ENCODE results near the gene C19orf33. TPM values are rescaled to one million over a fixed set of nuclear protein-coding genes. Genes with fewer than 3 reads are reported as not detected.

C19orf33 gene
- total and polyA plus RNA-seq, 9 of the 15 experiments (the other 6 are each of a cell fraction or from before 2014, with no cell fraction given): 3.2 TPM; not detected in 8

DNA sequence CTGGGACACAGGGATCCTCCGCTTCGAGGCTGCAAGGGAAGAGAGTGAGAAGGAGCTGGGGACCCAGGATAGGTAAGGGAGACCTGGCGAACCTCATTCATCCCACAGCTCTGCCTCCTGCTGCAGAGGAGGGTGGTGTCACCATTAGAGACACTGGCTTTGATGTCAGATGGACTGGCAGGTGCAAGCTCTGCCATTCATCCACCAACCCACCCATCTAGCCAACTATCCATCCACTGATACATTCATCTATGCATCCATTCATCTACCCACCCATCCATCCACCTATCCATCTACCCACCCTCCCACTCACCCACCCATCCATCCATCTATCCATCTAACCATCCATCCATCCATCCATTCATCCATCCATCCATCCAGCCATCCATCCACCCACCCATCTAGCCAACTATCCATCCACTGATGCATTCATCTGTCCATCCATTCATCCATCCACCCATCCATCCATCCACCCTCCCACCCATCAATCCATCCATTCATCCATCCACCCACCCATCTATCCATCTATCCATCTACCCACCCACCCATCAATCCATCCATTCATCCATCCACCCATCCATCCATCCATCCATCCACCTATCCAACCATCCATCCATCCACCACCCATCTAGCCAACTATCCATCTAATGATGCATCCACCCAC, 5.7 kb downstream of the C19orf33 start (continued):
- TF ChIP-seq, protein P1, sequence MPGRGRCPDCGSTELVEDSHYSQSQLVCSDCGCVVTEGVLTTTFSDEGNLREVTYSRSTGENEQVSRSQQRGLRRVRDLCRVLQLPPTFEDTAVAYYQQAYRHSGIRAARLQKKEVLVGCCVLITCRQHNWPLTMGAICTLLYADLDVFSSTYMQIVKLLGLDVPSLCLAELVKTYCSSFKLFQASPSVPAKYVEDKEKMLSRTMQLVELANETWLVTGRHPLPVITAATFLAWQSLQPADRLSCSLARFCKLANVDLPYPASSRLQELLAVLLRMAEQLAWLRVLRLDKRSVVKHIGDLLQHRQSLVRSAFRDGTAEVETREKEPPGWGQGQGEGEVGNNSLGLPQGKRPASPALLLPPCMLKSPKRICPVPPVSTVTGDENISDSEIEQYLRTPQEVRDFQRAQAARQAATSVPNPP (IDR thresholded peaks at IDR 0.05; ENCODE audit: borderline replicate concordance, insufficient read depth, insufficient read length): no peak
- TF ChIP-seq, protein P2, sequence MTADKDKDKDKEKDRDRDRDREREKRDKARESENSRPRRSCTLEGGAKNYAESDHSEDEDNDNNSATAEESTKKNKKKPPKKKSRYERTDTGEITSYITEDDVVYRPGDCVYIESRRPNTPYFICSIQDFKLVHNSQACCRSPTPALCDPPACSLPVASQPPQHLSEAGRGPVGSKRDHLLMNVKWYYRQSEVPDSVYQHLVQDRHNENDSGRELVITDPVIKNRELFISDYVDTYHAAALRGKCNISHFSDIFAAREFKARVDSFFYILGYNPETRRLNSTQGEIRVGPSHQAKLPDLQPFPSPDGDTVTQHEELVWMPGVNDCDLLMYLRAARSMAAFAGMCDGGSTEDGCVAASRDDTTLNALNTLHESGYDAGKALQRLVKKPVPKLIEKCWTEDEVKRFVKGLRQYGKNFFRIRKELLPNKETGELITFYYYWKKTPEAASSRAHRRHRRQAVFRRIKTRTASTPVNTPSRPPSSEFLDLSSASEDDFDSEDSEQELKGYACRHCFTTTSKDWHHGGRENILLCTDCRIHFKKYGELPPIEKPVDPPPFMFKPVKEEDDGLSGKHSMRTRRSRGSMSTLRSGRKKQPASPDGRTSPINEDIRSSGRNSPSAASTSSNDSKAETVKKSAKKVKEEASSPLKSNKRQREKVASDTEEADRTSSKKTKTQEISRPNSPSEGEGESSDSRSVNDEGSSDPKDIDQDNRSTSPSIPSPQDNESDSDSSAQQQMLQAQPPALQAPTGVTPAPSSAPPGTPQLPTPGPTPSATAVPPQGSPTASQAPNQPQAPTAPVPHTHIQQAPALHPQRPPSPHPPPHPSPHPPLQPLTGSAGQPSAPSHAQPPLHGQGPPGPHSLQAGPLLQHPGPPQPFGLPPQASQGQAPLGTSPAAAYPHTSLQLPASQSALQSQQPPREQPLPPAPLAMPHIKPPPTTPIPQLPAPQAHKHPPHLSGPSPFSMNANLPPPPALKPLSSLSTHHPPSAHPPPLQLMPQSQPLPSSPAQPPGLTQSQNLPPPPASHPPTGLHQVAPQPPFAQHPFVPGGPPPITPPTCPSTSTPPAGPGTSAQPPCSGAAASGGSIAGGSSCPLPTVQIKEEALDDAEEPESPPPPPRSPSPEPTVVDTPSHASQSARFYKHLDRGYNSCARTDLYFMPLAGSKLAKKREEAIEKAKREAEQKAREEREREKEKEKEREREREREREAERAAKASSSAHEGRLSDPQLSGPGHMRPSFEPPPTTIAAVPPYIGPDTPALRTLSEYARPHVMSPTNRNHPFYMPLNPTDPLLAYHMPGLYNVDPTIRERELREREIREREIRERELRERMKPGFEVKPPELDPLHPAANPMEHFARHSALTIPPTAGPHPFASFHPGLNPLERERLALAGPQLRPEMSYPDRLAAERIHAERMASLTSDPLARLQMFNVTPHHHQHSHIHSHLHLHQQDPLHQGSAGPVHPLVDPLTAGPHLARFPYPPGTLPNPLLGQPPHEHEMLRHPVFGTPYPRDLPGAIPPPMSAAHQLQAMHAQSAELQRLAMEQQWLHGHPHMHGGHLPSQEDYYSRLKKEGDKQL (CRISPR knock-in tag; IDR thresholded peaks at IDR 0.05; ENCODE audit: borderline replicate concordance): no peak
- TF ChIP-seq, protein P3, sequence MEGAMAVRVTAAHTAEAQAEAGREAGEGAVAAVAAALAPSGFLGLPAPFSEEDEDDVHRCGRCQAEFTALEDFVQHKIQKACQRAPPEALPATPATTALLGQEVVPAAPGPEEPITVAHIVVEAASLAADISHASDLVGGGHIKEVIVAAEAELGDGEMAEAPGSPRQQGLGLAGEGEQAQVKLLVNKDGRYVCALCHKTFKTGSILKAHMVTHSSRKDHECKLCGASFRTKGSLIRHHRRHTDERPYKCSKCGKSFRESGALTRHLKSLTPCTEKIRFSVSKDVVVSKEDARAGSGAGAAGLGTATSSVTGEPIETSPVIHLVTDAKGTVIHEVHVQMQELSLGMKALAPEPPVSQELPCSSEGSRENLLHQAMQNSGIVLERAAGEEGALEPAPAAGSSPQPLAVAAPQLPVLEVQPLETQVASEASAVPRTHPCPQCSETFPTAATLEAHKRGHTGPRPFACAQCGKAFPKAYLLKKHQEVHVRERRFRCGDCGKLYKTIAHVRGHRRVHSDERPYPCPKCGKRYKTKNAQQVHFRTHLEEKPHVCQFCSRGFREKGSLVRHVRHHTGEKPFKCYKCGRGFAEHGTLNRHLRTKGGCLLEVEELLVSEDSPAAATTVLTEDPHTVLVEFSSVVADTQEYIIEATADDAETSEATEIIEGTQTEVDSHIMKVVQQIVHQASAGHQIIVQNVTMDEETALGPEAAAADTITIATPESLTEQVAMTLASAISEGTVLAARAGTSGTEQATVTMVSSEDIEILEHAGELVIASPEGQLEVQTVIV (CRISPR knock-in tag; IDR thresholded peaks at IDR 0.05; ENCODE audit: borderline replicate concordance): no peak
- TF ChIP-seq SREBF2 (CRISPR knock-in tag; IDR thresholded peaks at IDR 0.05) (no peak), POLR2AphosphoS5 (IDR thresholded peaks at IDR 0.05; ENCODE audit: control insufficient read depth, insufficient read depth, low read depth, low read length) (no peak), NFATC3 (IDR thresholded peaks at IDR 0.05) (no peak)
- TF ChIP-seq, protein P4, sequence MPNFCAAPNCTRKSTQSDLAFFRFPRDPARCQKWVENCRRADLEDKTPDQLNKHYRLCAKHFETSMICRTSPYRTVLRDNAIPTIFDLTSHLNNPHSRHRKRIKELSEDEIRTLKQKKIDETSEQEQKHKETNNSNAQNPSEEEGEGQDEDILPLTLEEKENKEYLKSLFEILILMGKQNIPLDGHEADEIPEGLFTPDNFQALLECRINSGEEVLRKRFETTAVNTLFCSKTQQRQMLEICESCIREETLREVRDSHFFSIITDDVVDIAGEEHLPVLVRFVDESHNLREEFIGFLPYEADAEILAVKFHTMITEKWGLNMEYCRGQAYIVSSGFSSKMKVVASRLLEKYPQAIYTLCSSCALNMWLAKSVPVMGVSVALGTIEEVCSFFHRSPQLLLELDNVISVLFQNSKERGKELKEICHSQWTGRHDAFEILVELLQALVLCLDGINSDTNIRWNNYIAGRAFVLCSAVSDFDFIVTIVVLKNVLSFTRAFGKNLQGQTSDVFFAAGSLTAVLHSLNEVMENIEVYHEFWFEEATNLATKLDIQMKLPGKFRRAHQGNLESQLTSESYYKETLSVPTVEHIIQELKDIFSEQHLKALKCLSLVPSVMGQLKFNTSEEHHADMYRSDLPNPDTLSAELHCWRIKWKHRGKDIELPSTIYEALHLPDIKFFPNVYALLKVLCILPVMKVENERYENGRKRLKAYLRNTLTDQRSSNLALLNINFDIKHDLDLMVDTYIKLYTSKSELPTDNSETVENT (CRISPR knock-in tag; IDR thresholded peaks at IDR 0.05): no peak

All from K562 (cell line).